HG02763 (cell line): ENCODE data around the gene GFPT2.

Experiments
- ATAC-seq: cut with Tn5 transposase; IDR thresholded peaks from one replicate; pipeline ENCODE4 v1.9.1; 2021; ENCODE audit warnings: mild to moderate bottlenecking, moderate library complexity; ENCODE audit not compliant: unreplicated experiment

Gene GFPT2

DNA sequence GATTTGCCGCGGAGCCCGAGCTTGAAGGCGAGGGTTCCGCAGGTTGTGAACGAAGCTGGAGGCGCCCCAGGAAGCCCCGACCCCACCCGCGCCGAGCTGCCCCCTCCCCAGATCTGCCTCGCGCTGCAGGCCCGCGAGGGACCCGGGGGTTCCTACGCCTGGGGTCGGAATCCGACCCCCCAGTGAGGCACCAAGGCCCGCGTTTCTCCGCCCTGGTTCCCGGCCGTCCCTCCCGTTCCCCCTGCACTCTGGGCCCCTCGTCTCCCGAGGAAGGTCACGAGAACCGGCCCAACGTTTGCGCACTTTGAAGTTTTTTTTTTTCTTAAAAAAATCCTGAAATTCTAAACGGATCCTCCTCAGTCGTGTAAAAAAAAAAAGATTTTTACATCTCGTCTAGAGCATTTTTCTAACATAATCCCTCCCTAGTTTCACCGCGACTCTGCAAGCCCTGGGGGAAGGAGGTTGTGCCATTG, 880 bp upstream of the GFPT2 start:
- ATAC-seq, result no peak

DNA sequence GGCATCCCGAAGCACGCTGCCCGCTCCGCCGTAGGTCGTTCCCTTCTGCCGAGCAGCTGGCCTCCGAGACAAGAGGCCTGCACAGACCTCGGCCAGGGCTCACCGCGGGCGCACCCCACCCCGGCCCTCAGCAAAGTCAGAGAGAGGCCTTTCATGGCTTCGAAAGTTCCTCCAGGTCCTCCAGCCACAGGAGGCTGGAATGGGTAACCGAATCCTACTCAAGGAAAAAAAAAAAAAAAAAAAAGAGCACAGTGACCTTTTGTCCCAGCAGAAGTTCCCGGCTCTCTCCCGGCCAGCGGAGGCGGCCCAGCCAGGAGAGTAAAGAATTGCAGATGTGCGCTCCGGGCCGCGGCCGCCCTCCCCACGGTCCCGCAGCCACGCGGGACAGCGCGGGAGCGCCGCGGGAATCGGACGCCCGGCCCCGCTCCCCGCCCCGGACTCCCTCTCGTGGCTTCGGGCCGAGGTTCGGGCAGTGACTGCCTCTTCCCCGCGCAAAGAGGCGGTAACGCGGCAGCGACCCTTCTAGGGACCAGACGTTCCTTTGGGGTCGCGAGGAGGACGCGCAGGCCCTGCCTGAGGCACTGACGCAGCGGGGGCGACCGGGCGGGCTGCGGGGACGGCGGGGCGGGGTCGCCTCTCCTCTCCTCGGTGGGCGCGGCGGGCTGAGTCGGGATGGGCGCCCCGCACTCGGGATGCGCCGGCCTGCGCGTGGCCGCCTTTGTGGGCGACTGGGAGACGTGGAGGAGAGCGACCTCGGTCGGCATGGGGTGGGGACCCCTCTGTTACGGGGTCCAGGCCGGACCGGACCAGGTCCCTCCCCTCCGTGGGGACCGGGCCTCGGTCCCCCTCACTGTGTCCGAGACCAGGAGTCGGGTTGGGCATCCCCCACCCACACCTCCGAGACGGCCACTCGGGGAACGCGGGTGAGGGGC, 754 bp downstream of the GFPT2 start:
- ATAC-seq, result no peak

DNA sequence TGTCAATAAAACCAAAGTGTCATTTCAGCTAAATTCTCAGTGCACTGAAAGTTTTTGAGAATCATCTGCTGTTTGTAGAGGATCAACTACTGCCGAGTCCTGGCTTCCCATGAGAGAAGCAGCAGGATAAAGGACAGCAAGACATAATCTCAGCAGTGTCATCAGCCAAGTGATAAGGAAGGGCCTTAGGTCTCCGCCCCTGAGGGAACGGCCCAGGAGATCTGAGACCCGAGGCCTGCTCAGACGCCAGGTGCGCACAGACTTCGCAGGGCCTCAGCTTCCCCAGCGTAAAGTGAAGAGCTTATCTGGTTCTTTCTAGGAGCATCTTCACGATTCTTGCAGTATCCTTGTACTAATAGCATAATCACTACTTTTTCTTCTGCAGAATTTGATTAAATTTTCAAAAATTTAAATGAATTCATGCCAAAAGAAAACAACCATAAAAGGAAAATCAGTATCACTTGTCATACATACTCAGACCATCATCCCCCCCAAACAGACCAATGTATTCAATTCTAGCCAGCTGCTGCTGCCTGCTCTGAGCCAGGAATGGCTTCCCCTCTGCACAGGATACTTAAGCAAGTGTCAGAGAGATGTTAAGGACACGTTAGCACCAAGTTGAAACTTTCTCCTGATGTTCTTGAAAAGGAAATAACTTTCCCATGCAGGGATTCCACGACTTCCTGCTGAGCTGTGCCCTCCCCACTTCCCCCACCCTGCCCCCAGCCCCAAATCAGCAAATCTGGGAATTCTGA, 2.2 kb downstream of the GFPT2 start:
- no peak for ATAC-seq

DNA sequence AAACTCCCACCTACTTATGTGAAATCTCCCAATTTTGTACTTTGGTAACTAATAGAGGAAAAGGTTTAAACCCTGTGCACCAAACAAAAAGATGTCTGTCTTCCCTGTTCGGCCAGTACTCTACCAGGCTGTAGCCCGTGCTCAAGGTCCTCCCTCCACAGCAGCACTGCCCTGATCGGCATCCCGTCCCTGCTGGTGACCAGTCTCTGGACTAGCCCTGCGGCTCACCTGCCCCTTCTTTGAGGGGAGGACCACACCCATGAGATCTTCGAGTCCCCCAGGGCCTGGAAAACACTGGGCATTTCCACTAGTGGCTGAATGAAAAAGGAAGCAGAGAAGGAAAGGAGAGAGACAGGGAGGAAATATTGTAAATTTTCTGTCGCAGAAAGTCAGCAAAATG, 2.8 kb downstream of the GFPT2 start:
- no peak for ATAC-seq

DNA sequence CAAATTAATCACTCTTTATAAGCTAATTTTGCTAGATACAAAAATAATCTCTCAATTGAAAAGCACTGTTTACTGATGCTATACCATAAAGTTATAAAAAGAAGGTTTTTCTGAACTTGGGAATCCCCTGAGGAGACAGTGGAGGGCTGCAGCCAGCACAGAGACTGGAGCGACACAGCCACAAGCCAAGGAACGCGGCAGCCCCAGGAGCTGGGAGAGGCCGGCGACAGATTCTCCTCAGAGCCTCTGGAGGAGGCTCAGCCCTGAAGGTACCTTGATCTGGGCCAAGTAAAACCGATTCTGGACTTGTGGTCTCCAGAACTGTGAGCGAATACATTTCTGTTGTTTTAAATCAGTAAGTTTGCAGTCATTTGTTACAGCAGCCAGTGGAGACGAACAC, 3.7 kb downstream of the GFPT2 start:
- ATAC-seq, result no peak

DNA sequence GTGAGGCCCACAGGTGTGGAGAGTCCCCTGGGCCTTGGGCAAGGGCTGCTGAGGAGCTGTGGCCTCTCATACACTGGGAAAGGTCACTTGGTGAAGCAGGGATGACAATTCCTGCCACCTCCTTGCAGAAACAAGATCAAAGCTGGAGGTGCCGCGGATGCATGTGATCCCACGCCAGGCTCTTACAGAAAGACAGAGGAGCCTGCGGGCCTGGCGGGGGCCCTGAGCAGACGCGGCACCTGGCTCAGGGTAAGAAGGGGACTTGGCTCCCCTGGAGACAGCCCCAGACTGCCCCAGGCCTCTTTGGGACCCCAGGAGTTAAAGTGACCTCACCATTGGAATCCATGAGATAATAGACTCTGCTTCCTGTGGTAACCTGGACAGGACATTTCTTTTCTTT, 4.8 kb downstream of the GFPT2 start:
- ATAC-seq, result no peak

DNA sequence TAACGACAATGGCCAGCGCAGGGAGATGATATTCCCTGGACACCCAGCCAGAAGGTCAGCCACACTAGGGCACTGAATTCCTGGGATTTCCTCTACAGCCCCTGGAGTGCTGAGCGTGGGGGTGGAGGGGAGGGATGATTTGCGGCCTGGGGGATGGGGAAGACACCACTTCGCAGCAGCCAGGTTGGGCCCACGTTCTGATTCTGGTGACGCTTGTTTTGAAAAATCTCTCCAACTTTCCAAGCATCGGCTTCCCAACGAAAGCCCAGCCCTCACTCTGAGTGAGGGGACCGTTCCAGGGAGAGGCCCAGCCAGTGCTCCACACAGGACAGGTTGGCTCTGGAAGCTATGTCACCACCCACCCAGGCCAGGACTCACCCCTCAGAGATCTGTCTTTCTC, 5.4 kb downstream of the GFPT2 start:
- no peak for ATAC-seq

DNA sequence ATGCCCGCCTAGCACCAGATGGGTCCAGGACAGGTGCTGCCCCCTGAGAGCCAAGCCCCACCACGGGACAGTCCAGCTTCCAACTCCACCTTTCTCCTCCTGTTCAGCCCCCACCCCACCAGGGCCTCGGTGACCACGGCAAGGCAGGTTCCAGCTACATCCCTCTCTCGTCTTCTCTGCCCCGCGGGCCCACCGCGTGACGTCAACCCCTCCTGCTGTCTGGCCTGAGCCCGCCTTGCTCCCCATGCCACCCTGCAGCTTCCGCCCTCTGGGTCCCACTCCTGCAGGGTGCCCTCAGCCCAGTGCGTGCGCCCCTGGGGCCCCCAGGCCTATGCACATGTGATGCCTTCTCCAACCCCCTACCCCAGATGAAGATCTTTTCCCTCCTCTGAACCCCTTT, 6.8 kb downstream of the GFPT2 start:
- ATAC-seq, result no peak

DNA sequence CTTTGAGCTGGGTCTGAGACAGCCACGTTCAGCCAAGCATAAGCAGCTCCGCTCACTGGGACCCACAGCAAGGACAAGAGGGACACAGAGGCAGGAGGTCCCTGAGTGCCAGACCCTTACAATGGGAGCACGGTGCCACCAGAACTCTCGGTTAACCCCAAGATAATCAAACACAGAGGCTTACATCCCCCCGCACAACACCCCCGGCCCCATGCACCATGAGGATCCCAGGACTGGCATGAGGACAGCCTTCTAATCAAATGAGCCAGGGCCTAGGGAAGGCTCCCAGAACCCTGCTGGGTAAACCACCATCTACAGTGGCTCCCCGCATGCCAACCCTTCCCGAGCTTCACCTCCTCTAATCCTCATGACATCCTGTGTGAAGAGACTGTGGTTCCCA, 7.4 kb downstream of the GFPT2 start:
- ATAC-seq, result no peak

DNA sequence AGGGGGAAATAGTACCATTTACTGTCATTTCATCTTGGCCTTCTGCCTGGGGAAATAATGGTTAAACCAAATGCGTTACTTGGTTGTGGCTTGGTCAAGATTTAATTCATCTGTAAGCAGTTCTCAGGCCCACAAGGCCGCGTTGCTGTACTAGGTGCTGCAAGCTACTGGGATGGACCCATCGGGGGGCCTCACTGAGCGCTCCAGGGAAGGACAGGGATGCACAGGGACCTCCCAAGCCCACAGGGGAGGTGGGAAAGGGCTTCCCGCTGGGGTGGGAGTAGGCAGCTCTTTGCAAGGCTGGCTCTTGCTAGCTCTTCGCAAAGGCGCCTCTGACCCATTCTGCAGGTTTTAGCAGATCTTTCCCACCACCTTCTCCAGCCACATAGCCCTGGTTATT, 8.0 kb downstream of the GFPT2 start:
- no peak for ATAC-seq

DNA sequence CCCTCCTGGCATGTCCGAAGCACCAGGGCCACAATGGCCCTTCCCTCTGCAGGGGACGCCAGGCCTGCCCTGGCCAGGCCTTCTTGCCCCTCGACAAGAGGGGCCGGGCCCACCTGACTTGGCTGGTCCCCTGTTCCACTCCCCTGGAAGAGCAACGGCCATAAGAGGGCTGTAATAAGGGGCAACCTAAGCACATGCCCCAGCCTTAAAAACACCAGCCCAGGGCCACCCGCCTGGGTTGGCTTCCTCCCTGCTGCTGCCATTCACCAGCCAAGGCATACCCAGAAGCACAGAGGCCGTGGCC, 8.5 kb downstream of the GFPT2 start:
- no peak for ATAC-seq

DNA sequence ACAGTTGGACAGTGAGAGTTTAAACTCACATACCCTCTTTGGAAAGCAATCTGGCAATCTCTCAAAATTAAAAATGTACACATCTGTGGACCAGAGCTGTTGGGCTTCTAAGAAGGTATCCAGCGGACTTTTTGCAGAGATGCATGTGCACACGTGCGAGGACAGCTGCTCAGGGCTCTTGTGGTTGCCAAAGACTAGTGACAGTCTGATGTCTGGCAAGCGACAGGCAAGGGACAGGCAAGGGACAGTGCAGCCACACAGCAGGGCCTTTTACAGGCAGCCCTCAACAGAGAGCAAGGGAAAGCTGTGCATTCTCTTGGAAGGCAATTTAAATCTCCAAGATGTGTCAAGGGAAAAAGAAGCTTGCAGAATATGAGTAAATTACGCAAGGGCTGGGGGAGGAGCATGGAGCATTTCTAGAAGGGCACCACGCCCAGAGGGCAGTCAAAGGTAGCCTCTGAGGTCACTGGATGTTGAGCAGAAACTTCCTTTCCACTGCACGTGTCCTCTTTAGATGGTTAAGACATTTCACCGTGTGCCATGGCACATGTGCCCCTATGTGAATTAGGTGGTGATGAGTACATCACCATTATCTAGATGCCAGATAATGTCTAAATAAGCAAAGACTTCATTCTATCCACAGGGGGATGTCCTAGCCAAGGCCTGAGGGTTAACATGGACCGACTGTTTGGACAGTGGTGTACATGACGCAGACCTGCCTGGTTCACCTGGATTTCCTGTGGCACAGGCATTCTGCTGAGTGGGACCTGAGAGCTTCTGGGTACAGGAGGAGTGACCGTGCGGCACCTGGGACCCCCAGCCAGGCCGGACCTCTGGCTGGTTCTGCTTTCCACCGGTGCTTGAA, 9.1 kb downstream of the GFPT2 start:
- ATAC-seq, result no peak

DNA sequence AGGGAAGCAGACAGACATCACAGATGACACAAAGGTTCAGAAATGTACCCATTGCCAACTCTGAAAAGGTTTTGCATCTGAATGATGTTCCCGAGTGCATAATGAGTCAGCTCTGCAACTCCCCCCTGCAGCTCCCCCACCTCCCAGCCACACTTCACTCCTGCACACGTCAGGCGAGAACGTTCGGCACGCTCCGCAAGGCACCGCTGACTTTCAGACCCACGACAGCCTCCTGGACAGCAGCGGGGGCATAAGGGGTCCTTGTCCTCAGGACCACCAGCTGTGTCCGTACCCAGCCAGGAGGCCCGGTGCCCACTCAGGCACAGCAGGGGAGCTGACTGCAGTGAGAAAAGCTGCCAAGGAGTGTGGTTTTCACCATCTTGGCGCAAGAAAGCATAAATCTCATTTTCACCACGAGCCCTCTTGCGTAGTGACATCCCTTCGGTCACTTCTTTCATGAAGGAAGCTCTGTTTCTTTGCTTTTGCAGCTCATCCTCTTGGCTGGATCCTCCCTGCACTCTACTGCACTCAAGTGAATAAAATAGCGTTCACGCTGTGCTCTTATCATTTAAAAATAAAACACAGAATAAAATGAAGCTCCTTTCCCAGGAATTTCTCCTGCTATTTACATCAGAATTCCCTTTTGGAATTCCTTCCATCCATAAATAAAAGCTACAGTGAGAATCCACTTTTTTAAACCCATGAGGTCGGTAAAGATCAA, 9.9 kb downstream of the GFPT2 start:
- ATAC-seq, result no peak

DNA sequence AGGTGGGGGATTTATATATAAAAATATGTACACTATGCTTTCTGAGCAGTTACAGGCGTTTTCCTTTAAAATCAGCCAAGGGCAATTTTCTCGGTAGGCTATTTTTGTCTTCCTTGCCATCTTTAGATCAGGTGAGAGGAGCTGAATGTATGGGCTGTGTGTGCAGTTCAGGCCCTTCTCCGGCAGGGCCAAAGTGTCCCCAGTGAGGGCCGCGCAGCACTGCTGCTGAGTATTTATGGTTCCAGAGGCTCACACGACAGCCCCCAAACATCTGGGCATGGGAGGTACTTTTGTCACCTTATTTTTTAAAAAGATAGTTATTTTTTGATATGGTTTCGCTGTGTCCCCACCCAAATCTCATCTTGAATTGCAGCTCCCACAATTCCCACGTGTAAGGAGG, 11.5 kb downstream of the GFPT2 start:
- ATAC-seq, result no peak

DNA sequence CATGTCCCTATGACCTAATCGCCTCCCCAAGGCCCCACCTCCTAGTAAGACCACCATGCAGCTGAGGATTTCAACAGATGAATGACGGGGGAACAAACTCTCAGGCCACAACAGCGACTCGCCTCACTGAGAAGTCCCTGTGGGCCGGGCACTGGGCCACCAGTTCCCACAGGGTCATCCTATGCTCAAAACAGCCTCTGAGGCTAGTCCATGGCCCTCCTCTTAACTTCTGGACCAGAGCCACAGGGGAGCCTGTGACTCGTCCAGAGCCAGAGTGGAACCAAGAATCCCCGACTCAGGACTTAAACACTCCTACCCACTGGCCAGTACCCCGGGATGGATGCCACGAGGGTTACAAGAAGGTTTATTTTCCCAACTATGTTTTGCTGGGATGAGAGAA, 12.3 kb downstream of the GFPT2 start:
- no peak for ATAC-seq

DNA sequence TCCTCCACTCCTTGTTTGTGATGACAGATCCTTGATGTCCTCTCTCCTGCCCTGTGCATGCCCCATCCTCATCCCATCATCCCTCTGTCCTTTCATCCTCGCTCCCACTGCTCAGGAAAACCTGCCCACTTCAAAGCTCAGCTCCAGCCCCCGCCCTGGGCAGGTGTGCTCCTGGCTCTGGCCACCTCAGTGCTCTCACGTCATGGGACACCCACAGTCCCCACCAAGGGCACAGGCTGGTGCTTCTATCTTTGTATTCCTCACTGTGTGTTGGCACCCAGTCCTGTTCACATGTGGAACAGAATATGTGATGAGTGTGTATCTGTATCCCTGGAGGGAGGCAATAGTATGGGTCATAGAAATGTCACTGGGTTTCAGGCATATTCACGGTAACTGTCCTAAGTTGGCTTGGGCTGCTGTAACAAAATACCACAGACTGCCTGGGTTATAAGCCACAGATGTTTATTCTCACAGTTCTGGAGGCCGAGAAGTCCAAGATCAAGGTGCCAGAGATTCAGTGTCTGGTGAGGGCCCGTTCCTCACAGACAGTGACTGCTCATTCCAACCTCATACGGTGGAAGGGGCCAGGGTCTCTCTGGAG, 13.5 kb downstream of the GFPT2 start:
- ATAC-seq, result no peak

DNA sequence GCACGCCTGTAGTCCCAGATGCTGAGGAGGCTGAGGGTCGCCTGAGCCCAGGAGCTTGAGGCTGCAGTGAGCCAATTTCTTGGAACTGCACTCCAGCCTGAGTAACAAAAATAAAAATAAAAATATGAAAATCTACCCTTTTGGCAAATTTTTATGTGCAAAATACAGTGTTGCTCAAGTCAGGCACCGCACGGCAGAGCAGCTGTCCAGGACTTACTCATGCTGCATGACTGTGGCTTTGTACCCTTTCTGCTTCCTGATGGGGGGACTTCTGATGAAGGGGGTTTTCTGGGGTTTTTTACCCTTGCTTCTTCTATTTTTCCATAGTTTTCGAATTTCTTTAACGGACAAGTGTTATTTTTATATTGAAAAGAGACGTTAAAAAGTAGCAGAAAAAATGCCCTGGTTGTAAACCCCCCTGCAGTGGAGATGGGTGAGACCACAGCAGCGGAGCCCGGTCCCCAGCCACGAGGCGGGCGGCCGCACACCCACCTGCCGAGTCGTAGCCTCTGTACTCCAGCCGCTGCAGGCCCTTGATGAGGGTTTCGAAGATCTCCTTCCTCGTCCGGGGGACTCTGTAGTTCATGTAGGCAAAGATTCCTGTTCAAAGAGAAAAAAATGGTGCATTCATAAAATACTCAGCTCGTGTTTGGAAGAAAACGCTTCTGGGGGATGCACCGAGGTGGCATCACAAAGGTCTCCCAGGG, 15.0 kb downstream of the GFPT2 start:
- no peak for ATAC-seq

DNA sequence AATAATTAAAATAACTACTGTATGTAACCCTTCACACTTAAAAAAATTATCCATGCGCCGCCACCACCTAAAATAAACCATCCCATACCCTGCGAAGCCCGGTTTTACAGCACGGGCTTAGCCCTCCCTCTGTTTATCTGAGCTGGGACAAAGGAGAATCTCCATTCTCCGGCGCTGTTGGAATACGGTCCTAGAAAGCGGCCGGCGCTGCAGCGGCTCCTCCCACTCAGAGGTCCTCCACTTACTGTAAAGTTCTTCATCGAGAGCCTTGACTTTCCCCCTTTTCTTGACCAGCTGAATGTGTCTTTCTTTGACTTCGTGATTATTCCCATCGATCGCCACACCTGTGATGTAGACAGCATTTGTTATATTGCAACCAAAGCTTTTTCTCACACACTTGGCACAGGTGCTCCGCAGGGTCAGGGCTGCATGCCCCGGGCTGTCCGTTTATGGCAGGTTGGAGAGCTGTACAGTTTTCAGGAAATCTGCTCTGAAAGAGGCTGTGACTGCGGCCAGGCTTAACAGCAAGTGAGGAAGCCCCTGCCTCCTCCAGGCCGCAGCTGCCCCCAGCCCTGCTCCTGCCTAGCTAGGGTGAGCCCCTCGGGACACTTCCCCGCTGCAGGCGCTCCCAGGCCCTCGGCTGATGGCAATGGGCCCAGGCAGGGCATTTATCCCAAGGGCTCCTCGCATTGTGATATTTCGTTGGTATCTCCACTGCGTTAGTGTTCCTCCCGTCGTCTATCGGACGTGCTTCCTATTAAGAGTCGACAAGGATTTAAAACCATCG, 16.7 kb downstream of the GFPT2 start:
- ATAC-seq, result no peak
